HG03097 (cell line): ENCODE results near the gene CPSF6.
"Not testable (repeated sequence)": the region's sequence is repeated elsewhere in the genome, so short reads cannot be mapped to it uniquely, and the experiment has no call there.

Source experiments
- ATAC-seq: cut with Tn5 transposase; IDR thresholded peaks from one replicate; pipeline ENCODE4 v1.9.1; 2021; ENCODE audit not compliant: unreplicated experiment, low FRiP score

Gene CPSF6

GRCh38 chr12:69254862-69255261 is 15.5 kb downstream of the CPSF6 start:
- no peak for ATAC-seq

- no peak for ATAC-seq
Measured at GRCh38 chr12:69258655-69259054, 19.3 kb downstream of the CPSF6 start.

GRCh38 chr12:69262264-69262974 is 23.1 kb downstream of the CPSF6 start:
- no peak for ATAC-seq

DNA sequence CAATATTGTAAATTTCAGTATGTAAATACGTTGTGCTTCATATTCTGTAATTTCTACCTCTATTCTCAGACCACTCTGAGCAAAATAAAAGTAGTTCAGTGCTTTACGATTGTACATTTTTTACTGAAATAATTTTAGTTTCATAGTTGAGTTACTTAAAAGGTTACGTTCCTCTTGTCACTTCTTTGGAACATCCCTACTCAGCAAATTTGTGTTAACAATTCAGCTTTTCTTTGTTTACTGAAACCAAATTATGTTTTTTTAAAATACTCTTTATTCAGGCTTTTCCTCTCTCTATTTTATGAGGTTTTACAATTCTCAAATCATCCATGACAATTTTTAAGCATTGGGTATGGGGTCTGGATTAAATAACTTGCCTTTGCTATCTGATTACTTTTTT is 25.8 kb downstream of the CPSF6 start:
- ATAC-seq = no peak

- not testable (repeated sequence) for ATAC-seq
Measured at GRCh38 chr12:69265633-69266032, 26.3 kb downstream of the CPSF6 start.

GRCh38 chr12:69266036-69266635 is 26.8 kb downstream of the CPSF6 start:
- no peak for ATAC-seq

DNA sequence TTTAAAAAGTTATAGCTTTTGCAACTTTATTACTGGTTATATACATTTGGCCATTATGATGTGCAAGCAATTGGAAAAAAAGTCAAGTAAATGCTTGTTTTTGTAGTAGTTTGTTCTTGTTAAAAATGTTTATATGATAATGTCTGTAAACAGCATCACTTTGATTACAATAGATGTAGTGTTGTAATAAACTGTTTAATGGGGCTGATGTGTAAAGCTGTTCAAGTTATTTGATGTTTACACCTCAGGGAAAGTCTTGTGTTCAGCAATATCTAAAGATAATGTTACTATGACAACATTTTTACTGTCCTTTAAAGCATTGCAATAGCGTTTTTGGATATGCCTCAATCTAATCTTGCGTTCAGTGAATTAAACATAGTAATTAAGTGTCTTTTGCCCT is 30.4 kb downstream of the CPSF6 start:
- ATAC-seq = no peak

DNA sequence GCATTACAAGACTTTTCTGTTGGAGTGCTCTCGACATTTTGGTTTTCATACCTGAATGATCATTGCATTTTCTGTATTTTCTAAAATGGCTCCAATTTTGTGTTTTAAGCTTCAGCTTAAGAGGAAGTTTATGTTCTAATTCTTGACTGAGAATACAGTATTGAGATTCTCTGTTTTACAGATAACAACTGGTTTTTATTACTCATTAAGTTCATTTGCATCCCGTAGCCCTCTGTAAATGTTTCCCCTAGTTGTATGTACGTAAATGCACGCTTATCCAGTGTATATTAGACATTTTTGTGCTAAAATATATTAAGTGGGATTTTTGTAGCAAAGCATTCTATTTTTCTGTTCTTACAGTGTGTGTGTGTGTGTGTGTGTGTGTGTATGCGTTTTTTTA is 33.1 kb downstream of the CPSF6 start:
- ATAC-seq = no peak

GRCh38 chr12:69274861-69275260 is 35.5 kb downstream of the CPSF6 start:
- ATAC-seq = no peak

GRCh38 chr12:69275471-69275891 is 36.1 kb downstream of the CPSF6 start:
- ATAC-seq = no peak

DNA sequence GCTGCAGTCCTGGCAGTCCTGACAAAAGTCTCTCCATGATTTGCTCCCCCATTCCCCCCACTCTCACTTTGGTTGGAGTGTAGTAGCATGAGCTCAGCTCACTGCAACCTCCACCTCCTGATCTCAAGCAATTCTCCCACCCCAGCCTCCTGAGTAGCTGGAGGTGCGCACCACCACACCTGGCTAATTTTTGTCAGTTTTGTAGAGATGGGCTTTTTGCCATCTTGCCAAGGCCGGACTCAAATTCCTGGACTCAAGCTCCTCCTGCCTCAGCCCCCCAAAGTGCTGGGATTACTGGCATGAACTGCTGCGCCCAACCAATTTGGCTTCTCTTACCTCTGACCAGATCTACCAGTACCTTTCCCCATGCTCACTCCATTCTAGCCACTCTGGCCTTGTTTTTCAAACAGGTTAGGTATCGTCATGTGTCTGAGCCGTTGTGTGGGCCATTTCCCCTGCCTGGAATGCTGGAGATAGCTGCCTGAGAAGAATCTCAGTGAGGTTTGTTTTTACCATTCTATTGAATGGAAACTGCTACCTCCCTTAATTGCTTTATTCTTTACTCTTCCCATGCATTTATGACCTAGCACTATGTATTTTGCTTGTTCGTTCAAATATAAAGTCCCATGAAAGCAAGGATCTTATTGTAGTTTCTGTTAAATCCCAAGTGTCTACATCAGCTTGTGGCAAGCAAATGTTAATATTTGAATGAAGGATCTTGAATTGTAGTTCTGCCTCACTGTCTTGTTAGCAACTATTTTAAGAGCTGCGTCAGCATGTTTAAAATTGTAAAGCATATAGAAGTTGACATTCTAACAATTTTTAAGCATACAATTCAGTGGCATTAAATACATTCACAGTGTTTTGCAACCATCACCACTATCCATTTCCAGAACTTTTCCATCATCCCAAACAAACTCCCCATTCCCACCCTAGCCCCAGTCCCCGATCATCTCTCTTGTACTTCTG is 39.7 kb downstream of the CPSF6 start:
- ATAC-seq = no peak

DNA sequence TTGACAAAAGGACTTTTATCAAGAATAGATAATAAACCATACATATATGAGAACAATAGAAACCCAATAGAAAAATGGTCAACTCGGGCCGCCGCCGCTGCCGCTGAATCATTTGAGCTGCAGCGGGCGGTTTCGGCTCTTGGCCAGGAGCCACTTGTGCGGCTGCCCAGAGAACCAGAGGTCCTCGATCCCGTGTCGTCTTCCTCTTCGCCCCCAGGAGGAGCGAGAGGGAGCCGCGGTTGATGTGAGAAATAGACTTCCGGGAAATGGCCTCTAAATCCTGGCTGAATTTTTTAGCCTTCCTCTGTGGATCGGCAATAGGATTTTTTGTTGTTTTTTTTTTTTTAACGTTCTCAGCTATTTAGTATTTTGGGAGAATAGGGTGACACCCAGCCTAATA is 44.8 kb downstream of the CPSF6 start:
- no peak for ATAC-seq

DNA sequence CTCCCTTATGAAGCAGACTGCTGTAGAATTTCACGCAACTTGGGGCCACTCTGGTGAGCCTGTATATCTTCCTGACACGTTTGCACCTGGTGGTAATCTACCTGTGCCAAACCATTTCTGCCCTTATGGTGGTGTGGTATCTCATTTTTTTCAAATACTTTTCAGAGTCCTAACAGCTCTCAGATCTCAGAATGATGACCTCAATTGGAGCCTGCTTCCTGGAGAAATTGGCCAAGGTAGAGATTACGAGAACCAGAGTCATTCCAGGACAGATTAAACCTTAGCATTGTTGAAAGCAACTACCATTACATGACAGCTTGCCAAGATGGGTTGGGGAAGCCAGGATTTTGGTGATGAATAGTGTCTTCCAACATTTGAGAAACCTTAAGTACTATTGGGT is 48.2 kb downstream of the CPSF6 start:
- ATAC-seq = no peak

DNA sequence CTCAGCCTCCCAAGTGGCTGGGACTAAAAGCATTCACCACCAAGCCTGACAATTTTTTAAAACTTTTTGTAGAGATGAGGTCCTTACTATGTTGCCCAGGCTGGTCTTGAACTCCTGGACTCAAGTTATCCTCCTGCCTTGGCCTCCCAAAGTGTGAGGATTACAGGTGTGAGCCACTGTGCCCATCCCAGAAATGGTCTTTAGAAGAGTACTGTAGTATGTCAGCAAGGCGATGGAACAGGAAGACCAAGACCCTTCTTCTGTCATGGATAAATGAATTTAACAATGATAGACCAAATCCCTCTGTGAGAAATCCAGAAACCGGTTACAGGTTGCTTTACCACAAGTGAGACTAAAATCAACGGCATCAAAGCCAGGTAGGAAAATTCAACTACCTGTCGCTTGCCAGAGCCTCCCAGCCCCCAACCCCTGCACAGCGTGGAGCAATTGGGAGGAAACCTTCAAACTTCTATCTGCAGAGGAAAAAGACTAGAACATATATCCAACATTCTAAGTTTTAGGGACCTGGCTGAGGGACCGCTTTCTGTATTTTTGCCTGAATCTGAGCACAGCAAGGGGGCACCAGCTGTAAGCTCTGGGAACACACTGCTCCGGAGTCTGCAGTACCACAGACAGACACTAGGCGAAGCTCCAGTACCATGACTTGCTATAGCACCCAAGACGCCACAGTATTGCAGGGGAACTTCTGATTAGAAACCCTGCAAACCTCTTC is 51.3 kb downstream of the CPSF6 start:
- peak; percentile 97 for ATAC-seq

- ATAC-seq = no peak
Measured at GRCh38 chr12:69291278-69291593, 51.9 kb downstream of the CPSF6 start.

DNA sequence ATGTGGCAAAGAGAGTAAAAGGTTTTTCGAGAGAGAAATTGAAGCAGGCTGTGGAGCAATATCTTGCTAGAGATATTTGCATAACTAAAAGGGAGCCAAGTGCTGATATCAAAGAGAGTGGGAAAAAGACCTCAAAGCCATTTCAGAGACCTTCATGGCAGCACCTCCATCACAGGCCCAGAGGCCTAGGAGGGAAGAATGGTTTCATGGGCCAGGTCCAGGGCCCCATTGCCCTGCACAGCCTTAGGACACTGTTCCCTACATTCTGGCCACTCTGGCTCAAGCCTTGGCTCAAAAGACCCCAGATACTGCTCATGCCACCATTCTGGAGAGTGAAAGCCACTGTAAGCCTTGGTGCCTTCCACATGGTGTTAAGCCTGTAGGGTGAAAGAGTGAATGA is 58.8 kb downstream of the CPSF6 start:
- ATAC-seq = no peak

- ATAC-seq = no peak
Measured at GRCh38 chr12:69298947-69299346, 59.6 kb downstream of the CPSF6 start.

GRCh38 chr12:69304284-69304683 is 64.9 kb downstream of the CPSF6 start:
- no peak for ATAC-seq

DNA sequence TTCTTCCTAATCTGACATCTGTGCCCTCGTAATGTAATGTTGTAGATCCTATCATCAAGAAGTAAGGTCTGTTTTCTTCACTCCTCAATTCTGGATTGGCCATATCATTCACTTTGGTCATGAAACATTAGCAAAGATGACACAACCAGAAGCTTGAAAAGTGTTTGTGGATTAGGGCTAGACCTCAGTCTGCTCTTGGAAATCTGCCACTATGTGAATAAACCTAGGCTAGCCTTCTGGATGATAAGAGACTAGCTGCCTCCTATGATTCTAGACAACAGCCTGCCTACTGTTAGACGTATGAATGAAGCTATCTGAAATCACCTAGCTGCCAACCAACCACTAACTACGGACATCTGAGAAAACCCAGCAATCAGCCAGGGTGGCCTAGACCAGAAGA is 70.1 kb downstream of the CPSF6 start:
- ATAC-seq = no peak

GRCh38 chr12:69313209-69313608 is 73.8 kb downstream of the CPSF6 start:
- ATAC-seq = no peak

DNA sequence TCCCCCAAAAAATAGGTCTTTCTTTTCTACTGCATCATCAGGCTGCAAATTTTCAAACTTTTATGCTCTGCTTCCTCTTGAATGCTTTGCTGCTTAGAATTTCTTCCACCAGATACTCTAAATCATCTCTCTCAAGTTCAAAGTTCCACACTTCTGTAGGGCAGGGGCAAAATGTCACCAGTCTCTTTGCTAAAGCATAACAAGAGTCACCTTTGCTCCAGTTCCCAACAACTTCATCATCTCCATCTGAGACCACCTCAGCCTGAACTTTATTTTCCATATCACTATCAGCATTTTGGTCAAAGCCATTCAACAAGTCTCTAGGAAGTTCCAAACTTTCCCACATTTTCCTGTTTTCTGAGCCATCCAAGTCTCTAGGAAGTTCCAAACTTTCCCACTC is 77.4 kb downstream of the CPSF6 start:
- ATAC-seq = not testable (repeated sequence)
